CD8-positive, alpha-beta memory T cell (primary cell): Measurements from ENCODE around the gene LPCAT2. TPM values are rescaled to one million over a fixed set of nuclear protein-coding genes. Genes with fewer than 3 reads are reported as not detected.

ENCODE experiments used
- CTCF ChIA-PET: fragments of 350-600 bp; sonication (Branson Sonifier 250); formaldehyde crosslinking; loops from one replicate; lab custom pipeline; 2021; ENCODE audit warnings: antibody characterized with exemption; lab: Charles Lee
- POLR2A ChIA-PET: fragments of 350-600 bp; sonication (Branson Sonifier 250); formaldehyde crosslinking; loops from one replicate; lab custom pipeline; 2021; ENCODE audit warnings: antibody characterized with exemption; lab: Charles Lee
- DNase-seq, 5 donors: peaks; one replicate each; pipeline versions ENCODE4 v3.0.0 to v3.0.0-alpha.2; 2020 to 2022; ENCODE audit warnings: mixed read lengths in 1 of 5
- H3K27ac ChIP-seq: one replicate; pipeline ENCODE4 v1.7.0; 2013; ENCODE audit warnings: low read depth, mild to moderate bottlenecking, low read length, moderate library complexity
- H3K27me3 ChIP-seq: 2 replicates; pipeline ENCODE4 v1.7.0; 2013; ENCODE audit warnings: low read length, mild to moderate bottlenecking; ENCODE audit not compliant: insufficient read depth, poor library complexity, severe bottlenecking
- H3K36me3 ChIP-seq: 2 replicates; pipeline ENCODE4 v1.7.0; 2013; ENCODE audit warnings: mild to moderate bottlenecking, low read length, moderate library complexity; ENCODE audit not compliant: insufficient read depth
- H3K4me1 ChIP-seq: 2 replicates; pipeline ENCODE4 v1.7.0; 2013; ENCODE audit warnings: mild to moderate bottlenecking, low read length, moderate library complexity; ENCODE audit not compliant: insufficient read depth
- H3K4me3 ChIP-seq: 2 replicates; pipeline ENCODE4 v1.7.0; 2013; ENCODE audit warnings: mild to moderate bottlenecking, low read length
- H3K9me3 ChIP-seq: 2 replicates; pipeline ENCODE4 v1.7.0; 2013; ENCODE audit warnings: mild to moderate bottlenecking, low read length
- H3K27ac Mint-ChIP-seq, 8 donors: one replicate each; pipeline ENCODE4 v1.8.0; 2020 to 2021; ENCODE audit warnings: mixed read lengths in 8 of 8, mild to moderate bottlenecking in 6 of 8, inconsistent platforms in 3 of 8, moderate library complexity in 3 of 8
- H3K27me3 Mint-ChIP-seq, 2 donors: one replicate each; pipeline ENCODE4 v1.8.0; 2020 to 2021; ENCODE audit warnings: mixed read lengths in 2 of 2, mild to moderate bottlenecking in 1 of 2, moderate library complexity in 1 of 2
- H3K36me3 Mint-ChIP-seq, 3 donors: one replicate each; pipeline ENCODE4 v1.8.0; 2020 to 2021; ENCODE audit warnings: mixed read lengths in 3 of 3, inconsistent platforms in 1 of 3, mild to moderate bottlenecking in 1 of 3
- H3K4me1 Mint-ChIP-seq, 3 donors: one replicate each; pipeline ENCODE4 v1.8.0; 2020 to 2021; ENCODE audit warnings: mixed read lengths in 3 of 3, inconsistent platforms in 1 of 3, mild to moderate bottlenecking in 1 of 3
- H3K4me3 Mint-ChIP-seq, 7 donors: one replicate each; pipeline ENCODE4 v1.8.0; 2020 to 2021; ENCODE audit warnings: mixed read lengths in 7 of 7, mild to moderate bottlenecking in 6 of 7, moderate library complexity in 4 of 7, inconsistent platforms in 2 of 7
- H3K9me3 Mint-ChIP-seq, 5 donors: one replicate each; pipeline ENCODE4 v1.8.0; 2020 to 2022; ENCODE audit warnings: mixed read lengths in 5 of 5, mild to moderate bottlenecking in 3 of 5, moderate library complexity in 2 of 5, inconsistent platforms in 1 of 5
- polyA plus RNA-seq: library from polyadenylated mRNA; unstranded; fragments of 300-500 nt; fragmentation: Illumina TruSeq; gene quantifications from one replicate; pipeline ENCODE4 v1.2.3, GENCODE V29; 2021
- total RNA-seq, 2 experiments: library from RNA; stranded (reverse); gene quantifications; one replicate each; pipeline ENCODE4 v1.2.3, GENCODE V29; 2021

The LPCAT2 gene
- total and polyA plus RNA-seq, 3 experiments from 2014 or later = 0.29 to 1.2 (median 0.33) TPM

DNA sequence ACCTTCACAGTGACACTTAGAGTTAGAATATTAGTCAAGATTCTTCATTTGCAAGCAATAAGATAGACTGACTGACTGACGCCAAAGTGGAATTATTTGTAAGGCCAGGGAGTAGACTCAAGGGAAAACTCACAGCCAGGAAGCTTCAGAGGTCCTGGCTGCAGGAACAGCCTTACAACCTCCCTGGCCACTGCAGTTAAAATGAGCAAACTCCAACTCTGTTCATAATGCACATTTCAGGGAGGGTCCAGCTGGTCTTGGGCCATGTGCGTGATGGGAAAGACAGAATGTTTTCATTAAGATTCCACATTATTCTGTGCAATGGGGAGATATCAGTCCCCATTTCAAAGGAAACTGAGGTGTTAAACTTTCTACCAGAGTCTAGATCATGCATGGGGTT is 67.5 kb downstream of the LPCAT2 start:
- no peaks in the 10 kb centered on the region for H3K4me1 Mint-ChIP-seq
- Histone ChIP-seq H3K4me1 (no peaks in the 10 kb centered on the region), H3K9me3 (no peaks in the 10 kb centered on the region), H3K36me3 (no peaks in the 10 kb centered on the region), H3K27ac (no peak overlapping the region), H3K4me3 (no peak overlapping the region), H3K27me3 (no peaks in the 10 kb centered on the region)
- H3K27me3 Mint-ChIP-seq = no peaks in the 10 kb centered on the region
- no peak for DNase-seq
- no peaks in the 10 kb centered on the region for H3K9me3 Mint-ChIP-seq
- ChIA-PET CTCF (no interaction called here), POLR2A (no interaction called here)
- no peak overlapping the region for H3K4me3 Mint-ChIP-seq
- H3K36me3 Mint-ChIP-seq = no peaks in the 10 kb centered on the region
- no peak overlapping the region for H3K27ac Mint-ChIP-seq

DNA sequence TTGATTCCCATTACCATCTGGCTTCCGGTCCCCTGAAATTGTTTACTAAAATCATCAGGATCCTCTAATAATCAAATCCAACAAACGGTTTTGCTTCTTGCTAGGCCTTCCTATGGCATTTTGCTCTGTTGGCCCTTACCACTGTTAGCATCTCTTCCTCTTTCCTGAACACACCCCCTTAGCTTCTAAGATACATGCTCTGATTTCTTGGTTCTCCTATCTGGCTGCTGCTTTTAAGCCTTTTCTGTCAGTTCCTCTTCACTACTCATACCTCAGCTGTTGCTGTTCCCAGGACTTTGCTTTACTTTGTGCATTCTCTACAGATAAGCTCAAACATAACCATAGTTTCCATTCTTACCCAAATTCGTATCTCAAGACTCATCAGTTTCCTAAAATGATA is 69.0 kb downstream of the LPCAT2 start:
- Histone ChIP-seq H3K4me1 (no peaks in the 10 kb centered on the region), H3K36me3 (no peaks in the 10 kb centered on the region), H3K9me3 (no peaks in the 10 kb centered on the region), H3K4me3 (no peak overlapping the region), H3K27me3 (no peaks in the 10 kb centered on the region), H3K27ac (no peak overlapping the region)
- no peak for DNase-seq
- Mint-ChIP-seq H3K36me3 (no peaks in the 10 kb centered on the region), H3K4me3 (no peak overlapping the region), H3K27me3 (peaks cover 0 to 3% of the 10 kb centered on the region in 2 donors), H3K4me1 (no peaks in the 10 kb centered on the region), H3K9me3 (no peaks in the 10 kb centered on the region), H3K27ac (no peak overlapping the region)
- ChIA-PET CTCF (no interaction called here), POLR2A (no interaction called here)

DNA sequence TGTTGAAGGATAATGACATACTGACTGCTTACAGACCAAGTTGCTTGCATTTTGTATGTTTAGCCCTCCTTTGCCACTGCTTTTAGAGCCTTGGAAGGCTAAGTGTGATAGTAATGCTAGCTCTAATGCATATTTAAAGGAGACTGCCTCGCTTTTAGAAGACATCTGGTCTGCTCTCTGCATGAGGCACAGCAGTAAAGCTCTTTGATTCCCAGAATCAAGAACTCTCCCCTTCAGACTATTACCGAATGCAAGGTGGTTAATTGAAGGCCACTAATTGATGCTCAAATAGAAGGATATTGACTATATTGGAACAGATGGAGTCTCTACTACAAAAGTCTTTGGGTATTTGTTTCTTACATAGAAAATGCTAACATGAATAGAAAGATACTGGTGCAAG is 76.8 kb downstream of the LPCAT2 start:
- peaks cover 2 to 30% of the 10 kb centered on the region in 2 donors for H3K27me3 Mint-ChIP-seq
- Histone ChIP-seq H3K27ac (no peak overlapping the region), H3K27me3 (peaks cover 3% of the 10 kb centered on the region), H3K4me1 (no peaks in the 10 kb centered on the region), H3K36me3 (no peaks in the 10 kb centered on the region), H3K9me3 (no peaks in the 10 kb centered on the region), H3K4me3 (no peak overlapping the region)
- ChIA-PET CTCF (no interaction called here), POLR2A (no interaction called here)
- peaks cover 0 to 4% (median 0%) of the 10 kb centered on the region in 5 donors for H3K9me3 Mint-ChIP-seq
- no peak for DNase-seq
- no peak overlapping the region for H3K27ac Mint-ChIP-seq
- no peaks in the 10 kb centered on the region for H3K4me1 Mint-ChIP-seq
- H3K4me3 Mint-ChIP-seq = no peak overlapping the region
- H3K36me3 Mint-ChIP-seq = no peaks in the 10 kb centered on the region

DNA sequence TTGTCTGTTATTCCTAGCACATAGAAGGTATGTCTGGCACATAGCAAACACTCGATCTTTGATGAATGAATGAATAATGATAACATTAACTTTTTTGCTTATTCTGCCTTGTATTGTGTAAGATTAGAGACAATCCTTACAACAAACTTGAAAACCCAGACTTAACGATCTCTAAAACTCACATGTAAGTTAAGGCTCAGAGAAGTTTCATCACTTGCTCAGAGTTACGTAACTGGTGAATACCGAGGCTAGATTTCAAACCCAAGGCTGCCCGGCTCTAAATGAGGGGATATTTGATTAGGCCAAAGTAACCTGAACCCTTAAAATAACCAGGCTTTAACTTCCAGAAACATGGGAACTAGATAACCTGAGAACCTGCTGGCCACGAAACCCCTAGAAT is 79.9 kb downstream of the LPCAT2 start:
- no peaks in the 10 kb centered on the region for H3K36me3 ChIP-seq
- peaks cover 0 to 4% (median 0%) of the 10 kb centered on the region in 5 donors for H3K9me3 Mint-ChIP-seq
- ChIA-PET CTCF (no interaction called here), POLR2A (no interaction called here)
- no peaks in the 10 kb centered on the region for H3K9me3 ChIP-seq
- H3K27ac Mint-ChIP-seq = no peak overlapping the region
- H3K27ac ChIP-seq = no peak overlapping the region
- H3K4me3 Mint-ChIP-seq = no peak overlapping the region
- H3K4me1 ChIP-seq = no peaks in the 10 kb centered on the region
- peaks cover 3% of the 10 kb centered on the region for H3K27me3 ChIP-seq
- DNase-seq = no peak
- peaks cover 7 to 53% of the 10 kb centered on the region in 2 donors for H3K27me3 Mint-ChIP-seq
- no peaks in the 10 kb centered on the region for H3K36me3 Mint-ChIP-seq
- no peak overlapping the region for H3K4me3 ChIP-seq
- no peaks in the 10 kb centered on the region for H3K4me1 Mint-ChIP-seq

DNA sequence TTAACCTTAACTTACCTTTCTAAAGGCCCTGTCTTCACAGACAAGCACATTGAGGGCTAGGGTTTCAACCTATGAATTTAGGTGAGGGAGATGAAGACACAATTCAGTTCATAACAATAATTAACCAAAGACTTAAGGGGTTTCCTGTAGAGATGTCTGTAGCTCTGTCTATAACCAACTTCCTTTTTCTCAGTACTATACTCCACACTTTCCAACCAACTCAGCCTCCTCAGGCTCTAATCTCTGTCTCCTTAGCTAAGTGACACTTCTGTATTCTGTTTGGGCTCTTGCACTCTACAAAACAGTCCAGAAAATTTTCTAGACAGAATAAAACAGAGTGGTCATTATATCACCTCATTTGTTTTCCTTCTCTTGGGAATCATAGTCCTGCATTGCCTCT is 83.4 kb downstream of the LPCAT2 start:
- H3K9me3 Mint-ChIP-seq = peaks cover 0 to 4% (median 0%) of the 10 kb centered on the region in 5 donors
- Histone ChIP-seq H3K36me3 (no peaks in the 10 kb centered on the region), H3K9me3 (no peaks in the 10 kb centered on the region), H3K27me3 (no peaks in the 10 kb centered on the region), H3K27ac (no peak overlapping the region), H3K4me1 (no peaks in the 10 kb centered on the region), H3K4me3 (no peak overlapping the region)
- no peaks in the 10 kb centered on the region for H3K36me3 Mint-ChIP-seq
- ChIA-PET POLR2A (no interaction called here), CTCF (no interaction called here)
- H3K4me1 Mint-ChIP-seq = no peaks in the 10 kb centered on the region
- no peak overlapping the region for H3K27ac Mint-ChIP-seq
- H3K27me3 Mint-ChIP-seq = peaks cover 8 to 62% of the 10 kb centered on the region in 2 donors
- no peak overlapping the region for H3K4me3 Mint-ChIP-seq
- no peak for DNase-seq

DNA sequence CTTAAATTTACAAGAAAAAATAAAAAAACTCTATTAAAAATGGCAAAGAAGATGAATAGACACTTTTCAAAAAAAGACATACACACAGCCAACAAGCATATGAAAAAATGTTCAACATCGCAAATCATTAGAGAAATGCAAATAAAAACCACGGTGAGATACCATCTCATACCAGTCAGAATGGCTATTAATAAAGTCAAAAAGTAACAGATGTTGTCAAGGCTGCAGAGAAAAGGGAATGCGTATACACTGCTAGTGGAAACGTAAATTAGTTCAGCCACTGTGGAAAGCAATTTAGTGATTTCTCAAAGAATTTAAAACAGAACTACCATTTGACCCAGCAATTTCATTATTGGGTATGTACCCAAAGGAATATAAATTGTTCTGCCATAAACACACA is 89.1 kb downstream of the LPCAT2 start:
- Mint-ChIP-seq H3K9me3 (peaks cover 0 to 6% (median 0%) of the 10 kb centered on the region in 5 donors), H3K4me1 (no peaks in the 10 kb centered on the region), H3K27me3 (peaks cover 8 to 28% of the 10 kb centered on the region in 2 donors), H3K36me3 (no peaks in the 10 kb centered on the region), H3K27ac (no peak overlapping the region), H3K4me3 (no peak overlapping the region)
- Histone ChIP-seq H3K36me3 (no peaks in the 10 kb centered on the region), H3K27ac (no peak overlapping the region), H3K27me3 (no peaks in the 10 kb centered on the region), H3K9me3 (no peaks in the 10 kb centered on the region), H3K4me3 (no peak overlapping the region), H3K4me1 (no peaks in the 10 kb centered on the region)
- ChIA-PET CTCF (no interaction called here), POLR2A (no interaction called here)
- no peak for DNase-seq

DNA sequence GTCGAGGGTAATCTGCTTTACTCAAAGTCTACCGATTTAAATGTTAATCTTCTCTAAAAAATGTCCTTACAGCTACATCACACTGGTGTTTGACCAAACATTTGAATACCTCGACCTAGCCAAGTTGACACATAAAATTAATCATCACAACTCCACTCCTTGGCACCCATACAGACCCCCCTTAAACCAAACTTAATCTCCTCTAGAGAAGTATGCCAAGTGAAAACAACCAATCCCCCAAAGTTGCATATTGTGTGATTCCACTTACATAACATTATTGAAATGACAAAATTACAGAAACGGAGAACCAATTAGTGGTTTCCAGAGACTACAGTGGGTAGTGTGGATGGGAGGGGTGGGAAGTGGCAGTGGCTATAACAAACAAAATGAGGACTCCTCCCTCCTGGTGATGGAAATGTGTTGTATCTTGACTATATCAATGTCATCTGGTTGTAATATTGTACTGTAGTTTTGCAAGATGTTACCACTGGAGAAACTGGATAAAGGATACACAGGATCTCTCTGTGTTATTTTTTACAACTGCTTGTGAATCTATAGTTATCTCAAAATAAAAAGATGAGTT is 97.0 kb downstream of the LPCAT2 start:
- no peak overlapping the region for H3K4me3 ChIP-seq
- H3K4me1 ChIP-seq = no peaks in the 10 kb centered on the region
- Mint-ChIP-seq H3K36me3 (no peaks in the 10 kb centered on the region), H3K27me3 (peaks cover 0 to 2% of the 10 kb centered on the region in 2 donors), H3K9me3 (peaks cover 0 to 3% (median 0%) of the 10 kb centered on the region in 5 donors), H3K4me1 (no peaks in the 10 kb centered on the region), H3K27ac (no peak overlapping the region), H3K4me3 (no peak overlapping the region)
- H3K36me3 ChIP-seq = no peaks in the 10 kb centered on the region
- ChIA-PET CTCF (no interaction called here), POLR2A (no interaction called here)
- DNase-seq = no peak
- no peak overlapping the region for H3K27ac ChIP-seq
- no peaks in the 10 kb centered on the region for H3K9me3 ChIP-seq
- H3K27me3 ChIP-seq = no peaks in the 10 kb centered on the region

DNA sequence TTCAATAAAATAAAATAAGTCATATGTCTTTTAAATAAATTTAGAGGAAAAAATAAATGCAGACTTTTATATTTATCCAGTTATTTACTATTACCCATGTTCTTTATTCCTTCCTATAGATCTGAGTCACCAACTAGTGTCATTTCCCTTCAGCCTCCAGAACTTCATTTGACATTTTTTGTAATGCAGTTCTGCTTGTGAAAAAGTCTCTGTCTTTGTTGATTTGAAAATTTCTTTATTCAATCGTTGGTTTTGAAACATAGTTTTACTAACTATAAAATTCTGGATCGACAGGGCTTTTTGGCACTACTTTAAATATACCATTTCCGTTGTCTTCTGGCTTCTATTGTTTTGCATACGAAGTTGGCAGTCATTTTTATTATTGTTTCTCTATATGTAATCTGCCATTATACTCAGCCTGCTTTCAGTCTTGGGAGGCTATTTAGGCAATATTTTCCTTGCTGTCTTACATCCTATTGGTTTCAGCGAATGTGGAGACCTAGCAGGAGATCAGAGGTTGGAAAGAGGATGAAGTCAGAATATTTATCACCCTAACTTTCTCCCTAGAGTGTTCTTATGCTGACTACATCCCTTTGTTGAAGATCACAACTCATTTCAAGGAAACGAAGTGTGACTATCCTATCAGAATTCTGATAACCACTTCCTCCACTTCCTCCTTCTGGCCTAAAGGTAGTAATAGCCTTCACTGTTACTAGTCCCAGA is 104.9 kb downstream of the LPCAT2 start:
- ChIA-PET CTCF (no interaction called here), POLR2A (no interaction called here)
- Mint-ChIP-seq H3K4me3 (no peak overlapping the region), H3K9me3 (peaks cover 0 to 10% (median 0%) of the 10 kb centered on the region in 5 donors), H3K36me3 (no peaks in the 10 kb centered on the region), H3K4me1 (no peaks in the 10 kb centered on the region), H3K27ac (no peak overlapping the region), H3K27me3 (peaks cover 8 to 20% of the 10 kb centered on the region in 2 donors)
- Histone ChIP-seq H3K27me3 (peaks cover 4% of the 10 kb centered on the region), H3K9me3 (no peaks in the 10 kb centered on the region), H3K4me3 (no peak overlapping the region), H3K4me1 (no peaks in the 10 kb centered on the region), H3K36me3 (no peaks in the 10 kb centered on the region), H3K27ac (no peak overlapping the region)
- no peak for DNase-seq
